Measurements from ENCODE around the gene PKN1. TPM values are rescaled to one million over a fixed set of nuclear protein-coding genes. Genes with fewer than 3 reads are reported as not detected.

The PKN1 gene
- total RNA-seq: 100 to 1,000 TPM in 2 of 5 donors, 10 to 100 TPM in 3; 44.2 to 268 (median 90.4) TPM
- 10 to 100 TPM; 42.0 to 95.6 (median 85.4) TPM for polyA plus RNA-seq
- long read RNA-seq, donor 1, partial matches to known transcripts: 62 of 65 reads
- long read RNA-seq, donor 1, other reads (novel, unspliced or antisense): 0 of 65 reads
- long read RNA-seq, donor 2, transcript PKN1-201 (22 exons, 3,069 nt): major isoform, 8 of 9 reads
- long read RNA-seq, donor 2, partial matches to known transcripts: 0 of 9 reads
- long read RNA-seq, donor 2, other reads (novel, unspliced or antisense): 0 of 9 reads
- long read RNA-seq, donor 3, transcript PKN1-201 (22 exons, 3,069 nt): major isoform, 6 of 6 reads
- long read RNA-seq, donor 3, partial matches to known transcripts: 0 of 6 reads
- long read RNA-seq, donor 3, other reads (novel, unspliced or antisense): 0 of 6 reads
- long read RNA-seq, donor 4: 0 reads
- long read RNA-seq, donor 5, transcript PKN1-201 (22 exons, 3,069 nt): major isoform, 10 of 29 reads
- long read RNA-seq, donor 5, partial matches to known transcripts: 18 of 29 reads
- long read RNA-seq, donor 5, other reads (novel, unspliced or antisense): 0 of 29 reads
- long read RNA-seq, donor 6, transcript PKN1-201 (22 exons, 3,069 nt): major isoform, 19 of 899 reads
- long read RNA-seq, donor 6, partial matches to known transcripts: 730 of 899 reads
- long read RNA-seq, donor 6, other reads (novel, unspliced or antisense): 150 of 899 reads
- long read RNA-seq, donor 7, transcript PKN1-201 (22 exons, 3,069 nt): major isoform, 8 of 47 reads
- long read RNA-seq, donor 7, partial matches to known transcripts: 16 of 47 reads
- long read RNA-seq, donor 7, other reads (novel, unspliced or antisense): 23 of 47 reads
- long read RNA-seq, donor 8, partial matches to known transcripts: 0 of 4 reads
- long read RNA-seq, donor 8, other reads (novel, unspliced or antisense): 0 of 4 reads
- long read RNA-seq, donor 9, partial matches to known transcripts: 134 of 136 reads
- long read RNA-seq, donor 9, other reads (novel, unspliced or antisense): 0 of 136 reads
- long read RNA-seq, donor 10, partial matches to known transcripts: 0 of 3 reads
- long read RNA-seq, donor 10, other reads (novel, unspliced or antisense): 0 of 3 reads

GRCh38 chr19:14432791-14433553 lies at the start of gene PKN1:
PKN1 (plus strand) TSS chr19:14433306; CDS start chr19:14433522, 216 bp downstream.
- intact Hi-C loops (cut with DNase I; ENCODE audit: low total_unique reads): no loop called here
- Histone ChIP-seq H3K4me3 (peak within 1 kb of the TSS; percentile 81 to 94 (median 88)), H3K27ac (peak within 1 kb of the TSS; percentile 20 to 92 (median 86)), H3K36me3 (peaks cover 0 to 18% (median 5%) of the 10 kb centered on the region in 4 donors), H3K4me1 (peaks cover 30 to 50% (median 40%) of the 10 kb centered on the region in 4 donors), H3K27me3 (no peaks in the 10 kb centered on the region), H3K9me3 (no peaks in the 10 kb centered on the region)
- TF ChIP-seq POLR2AphosphoS5 (IDR thresholded peaks at IDR 0.05) (peak in 1 of 3 donors; percentile 13), POLR2A (IDR thresholded peaks at IDR 0.05) (no peak)
- peak; percentile 57 to 88 for DNase-seq
- WGBS, 5 donors: 2 to 6% (median 4%) methylated on average over 22 to 82 of the region's 85 CpGs

GRCh38 chr19:14383661-14384555 lies 49.2 kb upstream of the PKN1 start:
- Histone ChIP-seq H3K9me3 (no peaks in the 10 kb centered on the region), H3K27ac (peak overlapping the region; percentile 64 to 96 (median 95)), H3K27me3 (no peaks in the 10 kb centered on the region), H3K4me3 (peak overlapping the region; percentile 69 to 79 (median 76)), H3K36me3 (peaks cover 0 to 17% (median 9%) of the 10 kb centered on the region in 4 donors), H3K4me1 (peaks cover 19 to 85% (median 58%) of the 10 kb centered on the region in 4 donors)
- intact Hi-C loops (cut with DNase I; ENCODE audit: low total_unique reads): no loop called here
- WGBS, 5 donors: 23 to 45% (median 33%) methylated on average over 10 of the region's 10 CpGs
- peak in 1 of 3 donors; percentile 11 for TF ChIP-seq POLR2AphosphoS5 (IDR thresholded peaks at IDR 0.05)
- no peak for TF ChIP-seq EP300 (IDR thresholded peaks at IDR 0.05)
- peak in 1 of 2 donors; percentile 67 for DNase-seq

- H3K27ac ChIP-seq: peak overlapping the region in 4 of 5 donors; percentile 91 to 96 (median 96)
- peaks cover 19 to 69% (median 43%) of the 10 kb centered on the region in 4 donors for H3K4me1 ChIP-seq
- TF ChIP-seq EP300 (IDR thresholded peaks at IDR 0.05) (no peak), POLR2A (IDR thresholded peaks at IDR 0.05) (no peak), POLR2AphosphoS5 (IDR thresholded peaks at IDR 0.05) (no peak), CTCF (IDR thresholded peaks at IDR 0.05) (no peak)
- 70 to 82% (median 71%) methylated on average over 11 of the region's 11 CpGs for WGBS, 5 donors
- DNase-seq: no peak
- H3K27me3 ChIP-seq: no peaks in the 10 kb centered on the region
- H3K4me3 ChIP-seq: peak overlapping the region in 3 of 4 donors; percentile 13 to 77 (median 76)
- peaks cover 2 to 28% (median 14%) of the 10 kb centered on the region in 4 donors for H3K36me3 ChIP-seq
- intact Hi-C loops (cut with DNase I; ENCODE audit: low total_unique reads): no loop called here
- no peaks in the 10 kb centered on the region for H3K9me3 ChIP-seq
These were observed 47.6 kb upstream of the PKN1 start for GRCh38 chr19:14385492-14385891.

- no peak overlapping the region for H3K27ac ChIP-seq
- H3K4me3 ChIP-seq: no peak overlapping the region
- no peaks in the 10 kb centered on the region for H3K27me3 ChIP-seq
- DNase-seq: no peak
- no peaks in the 10 kb centered on the region for H3K9me3 ChIP-seq
- H3K4me1 ChIP-seq: peaks cover 0 to 19% (median under 1%) of the 10 kb centered on the region in 4 donors
- H3K36me3 ChIP-seq: peaks cover 40 to 79% (median 64%) of the 10 kb centered on the region in 4 donors
- intact Hi-C loops (cut with DNase I; ENCODE audit: low total_unique reads): no loop called here
- 95 to 97% (median 96%) methylated on average over 5 of the region's 5 CpGs for WGBS, 5 donors
- TF ChIP-seq POLR2AphosphoS5 (IDR thresholded peaks at IDR 0.05) (no peak), POLR2A (IDR thresholded peaks at IDR 0.05) (no peak), EP300 (IDR thresholded peaks at IDR 0.05) (no peak), CTCF (IDR thresholded peaks at IDR 0.05) (no peak)
These were observed 42.6 kb upstream of the PKN1 start for GRCh38 chr19:14390548-14390947.

Data from stomach (tissue), 19 donors.